GM19239 (cell line): ENCODE measurements around the gene FGFBP1.

Experiments
- DNase-seq: peaks from one replicate; pipeline ENCODE4 v3.0.0; 2011; ENCODE audit warnings: low spot score; ENCODE audit not compliant: insufficient read length
- FAIRE-seq: peaks from 2 replicates; lab custom pipeline; 2011; peaks lifted over from hg19 to GRCh38; lab: Jason Lieb, UNC

The FGFBP1 gene

DNA sequence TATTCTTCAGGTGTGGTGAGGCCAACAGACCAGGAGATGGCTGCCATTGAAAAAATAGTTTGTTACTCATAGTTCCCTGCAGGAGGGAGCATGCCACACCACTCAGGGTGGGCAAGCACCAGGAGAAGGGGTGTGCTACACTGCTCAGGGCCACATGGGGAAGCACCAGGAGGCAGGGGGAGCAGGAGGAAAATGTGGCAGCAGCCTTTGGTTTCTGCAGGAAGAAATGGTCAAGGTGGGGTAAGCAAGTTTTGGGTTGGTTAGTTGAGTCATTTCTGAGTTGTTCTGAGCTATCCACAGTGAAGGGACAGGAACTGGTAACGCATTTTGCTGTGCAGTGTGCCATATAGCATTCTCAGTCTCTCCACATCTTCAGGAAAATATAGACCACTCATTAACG is 23.8 kb downstream of the FGFBP1 start:
- DNase-seq (no peak), FAIRE-seq (no peak)

DNA sequence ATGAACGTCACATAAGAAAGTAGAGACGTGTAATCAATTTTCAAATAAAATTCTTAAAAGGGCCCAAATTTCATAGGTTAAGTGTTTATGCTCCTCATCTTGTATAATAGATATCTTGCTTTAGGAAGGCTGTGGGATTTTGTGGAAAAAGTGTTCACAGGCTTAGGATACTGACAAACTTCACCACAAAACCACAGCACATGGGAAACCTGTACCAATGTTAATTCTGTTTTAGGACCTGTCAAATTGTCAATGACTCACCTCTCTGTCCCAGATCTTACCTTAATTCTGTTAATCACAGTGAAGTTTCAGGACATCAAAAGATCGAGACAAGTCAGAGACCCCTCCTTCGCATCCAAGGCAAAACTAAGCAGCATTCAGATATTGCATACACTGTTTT is 24.2 kb downstream of the FGFBP1 start:
- no peak for FAIRE-seq

DNA sequence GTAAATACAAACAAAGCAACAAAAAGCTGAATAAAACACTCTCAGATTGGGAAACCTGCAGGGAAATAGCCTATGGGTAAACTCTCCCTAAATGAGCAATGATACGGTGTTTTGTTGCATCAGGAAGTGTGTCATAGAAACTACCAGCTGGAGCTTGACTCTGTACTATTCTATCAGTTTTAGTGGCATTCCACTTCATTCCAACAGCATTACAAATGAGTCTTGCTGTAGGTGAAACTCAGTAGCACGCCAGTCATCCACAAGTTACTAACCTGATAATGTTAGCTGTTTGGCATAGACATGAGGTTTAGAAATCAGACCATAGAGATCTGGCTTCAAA is 24.9 kb downstream of the FGFBP1 start:
- DNase-seq (no peak), FAIRE-seq (no peak)

More for the DNA sequence above, 24.2 kb downstream of the FGFBP1 start:
- no peak for DNase-seq

DNA sequence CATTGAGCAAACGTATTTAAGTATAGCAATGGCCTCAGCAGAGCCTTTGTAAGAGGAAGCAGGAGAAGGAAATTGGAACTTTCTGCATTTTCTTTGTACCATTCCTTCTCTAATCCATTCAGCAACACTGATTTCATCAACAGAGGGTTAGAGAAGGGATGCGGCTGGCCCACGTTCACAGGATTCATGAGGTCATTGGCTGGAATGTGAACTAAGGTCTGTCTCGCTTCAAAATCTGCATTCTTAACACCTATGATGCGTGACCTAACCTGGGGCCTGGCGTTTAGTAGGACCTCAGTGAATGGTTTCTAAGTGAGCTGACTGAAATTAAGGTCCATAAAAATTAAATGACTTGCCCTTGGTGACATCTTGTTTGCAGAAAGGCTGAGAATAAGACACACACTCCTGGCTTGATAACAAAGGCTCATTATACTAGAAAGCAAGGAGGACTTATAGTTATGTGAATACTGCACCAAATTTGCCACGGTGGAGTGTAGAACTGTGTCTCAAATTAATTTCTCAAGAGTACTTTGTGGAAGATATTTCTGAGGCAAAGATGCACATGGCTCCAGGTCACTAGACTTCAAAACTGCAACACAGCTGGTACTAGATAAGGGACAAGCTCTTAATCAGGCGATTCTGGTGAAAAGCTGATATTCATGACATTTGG is 25.4 kb downstream of the FGFBP1 start:
- FAIRE-seq: no peak
- no peak for DNase-seq

DNA sequence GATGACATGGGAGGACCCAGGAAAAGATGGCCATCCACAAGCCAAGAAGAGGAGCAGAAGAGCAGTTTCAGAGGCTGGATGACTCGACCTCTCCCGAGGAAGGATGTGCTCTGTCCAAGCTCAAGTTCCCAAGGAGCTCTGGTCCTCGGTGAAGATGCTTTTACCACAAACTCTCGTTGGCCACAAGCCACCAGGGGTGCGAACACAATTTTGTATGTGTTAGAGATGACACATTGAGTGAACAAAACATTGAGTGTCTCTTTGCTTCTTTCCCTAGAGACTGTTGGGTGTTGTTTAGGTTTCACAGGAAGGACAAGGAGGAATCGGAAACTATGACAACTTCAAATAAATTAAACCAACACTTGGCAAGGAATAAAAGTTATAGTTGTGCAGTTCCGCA is 26.3 kb downstream of the FGFBP1 start:
- DNase-seq: no peak
- no peak for FAIRE-seq

DNA sequence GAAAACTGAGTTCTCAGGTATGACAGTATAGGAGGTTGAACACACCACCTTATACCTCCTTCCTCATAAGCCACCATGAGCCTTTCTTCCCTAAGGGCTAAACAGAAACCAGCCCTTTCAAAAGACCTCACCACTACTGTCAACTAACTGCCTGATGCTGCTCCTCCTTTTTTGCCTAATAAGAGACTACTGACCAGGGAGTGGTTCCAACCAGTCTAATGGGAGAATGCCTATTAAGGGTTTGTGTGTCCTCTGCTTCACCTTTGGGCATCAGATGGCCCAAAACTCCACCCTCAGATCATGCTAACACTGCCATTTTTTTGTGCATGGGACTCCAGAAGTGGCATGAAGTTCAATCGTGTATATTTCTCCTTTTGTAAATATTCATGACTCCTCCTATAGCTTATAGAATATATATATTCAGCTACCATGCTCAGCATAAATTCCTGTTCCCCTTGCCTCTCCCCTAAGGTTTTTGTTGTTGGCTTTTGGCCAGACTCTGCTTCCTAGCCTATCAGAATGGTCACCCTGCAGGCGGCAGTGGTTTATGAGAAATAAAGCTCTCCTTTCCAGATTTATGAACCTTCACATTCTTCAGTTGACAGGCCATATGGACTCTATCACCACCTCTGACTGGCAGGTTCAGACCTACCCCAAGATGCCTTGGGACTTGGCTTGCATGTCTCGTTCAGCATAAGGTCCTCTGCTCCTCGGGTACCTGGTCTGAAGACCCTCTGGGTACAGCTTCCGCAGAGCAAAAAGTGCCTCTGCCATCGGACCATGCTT is 28.2 kb downstream of the FGFBP1 start:
- FAIRE-seq (no peak), DNase-seq (no peak)

DNA sequence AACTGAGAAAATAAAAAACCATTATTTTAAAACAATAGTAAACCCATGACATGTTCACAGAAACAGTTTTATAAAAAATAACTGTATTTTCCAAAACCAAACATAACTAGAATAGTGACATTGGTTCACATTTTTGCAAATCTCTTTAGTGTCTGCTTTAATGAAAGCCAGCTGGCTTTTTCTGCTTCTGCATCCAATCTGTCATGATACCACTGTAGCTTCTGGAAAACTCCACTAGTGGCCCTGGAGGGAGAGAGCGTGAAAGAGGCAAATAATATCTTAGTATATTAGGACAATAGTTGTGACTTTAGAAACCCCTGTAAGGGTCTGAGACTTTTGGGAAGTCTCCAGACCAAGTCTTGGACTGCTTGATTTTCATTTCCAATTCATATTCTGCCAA is 31.1 kb downstream of the FGFBP1 start:
- no peak for FAIRE-seq
- DNase-seq: no peak

DNA sequence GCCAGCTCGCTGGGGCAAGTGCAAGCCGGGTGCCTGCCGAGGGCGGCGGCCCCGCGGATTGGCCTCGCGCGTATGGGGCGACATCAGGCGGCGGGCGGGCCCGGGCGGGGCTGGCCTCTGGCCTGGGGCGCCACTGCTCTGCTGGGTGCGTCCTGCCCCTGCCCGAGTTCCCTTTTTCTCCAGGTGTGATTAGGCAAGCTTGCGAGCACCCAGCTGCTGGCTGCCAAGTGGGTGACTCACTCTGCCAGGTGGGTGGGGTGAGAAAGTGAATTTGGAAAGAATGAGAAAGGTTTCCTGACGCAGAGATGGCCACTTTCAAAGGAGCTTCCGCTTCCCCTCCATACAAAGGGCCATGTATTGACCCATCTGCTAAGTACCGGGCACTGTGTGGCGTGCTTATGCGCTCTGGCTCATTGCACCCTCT is 32.5 kb downstream of the FGFBP1 start:
- no peak for DNase-seq
- no peak for FAIRE-seq

DNA sequence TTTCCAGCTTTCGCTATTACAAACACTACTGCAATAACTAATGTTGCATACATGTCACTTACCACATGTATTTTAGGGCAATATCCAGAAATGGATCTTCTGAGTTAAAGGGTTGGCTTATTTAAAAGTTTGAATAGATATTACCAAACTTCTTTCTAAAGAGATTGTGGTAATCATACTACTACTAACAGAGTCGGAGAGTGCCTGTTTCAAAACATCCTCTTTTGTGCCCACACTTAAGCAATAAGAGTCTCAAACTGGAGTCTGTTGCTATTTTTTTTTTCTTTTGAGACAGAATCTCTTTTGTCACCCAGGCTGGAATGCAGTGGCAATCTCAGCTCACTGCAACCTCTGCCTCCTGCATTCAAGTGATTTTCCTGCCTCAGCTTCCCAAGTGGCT is 35.8 kb downstream of the FGFBP1 start:
- FAIRE-seq: no peak

DNA sequence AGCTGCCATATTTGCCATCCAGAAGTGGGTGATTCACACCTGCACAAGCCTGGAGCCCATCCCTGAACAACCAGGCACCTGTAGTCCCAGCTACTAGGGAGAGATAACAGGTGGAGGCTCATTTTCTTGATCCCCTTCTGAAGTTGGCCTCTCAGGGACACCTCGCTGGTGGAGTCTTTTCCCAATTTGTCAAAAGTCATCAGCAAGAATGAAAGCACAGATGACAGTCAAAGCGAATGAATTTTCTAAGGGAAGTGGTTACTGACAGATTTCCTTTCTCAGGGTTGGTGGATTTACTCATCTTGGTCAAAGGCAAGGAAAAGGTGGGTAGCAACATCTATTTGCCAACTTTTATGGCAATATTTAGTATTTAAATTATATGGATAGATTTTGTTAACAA is 36.5 kb downstream of the FGFBP1 start:
- DNase-seq: no peak
- no peak for FAIRE-seq

More for the DNA sequence above, 35.8 kb downstream of the FGFBP1 start:
- DNase-seq: no peak

DNA sequence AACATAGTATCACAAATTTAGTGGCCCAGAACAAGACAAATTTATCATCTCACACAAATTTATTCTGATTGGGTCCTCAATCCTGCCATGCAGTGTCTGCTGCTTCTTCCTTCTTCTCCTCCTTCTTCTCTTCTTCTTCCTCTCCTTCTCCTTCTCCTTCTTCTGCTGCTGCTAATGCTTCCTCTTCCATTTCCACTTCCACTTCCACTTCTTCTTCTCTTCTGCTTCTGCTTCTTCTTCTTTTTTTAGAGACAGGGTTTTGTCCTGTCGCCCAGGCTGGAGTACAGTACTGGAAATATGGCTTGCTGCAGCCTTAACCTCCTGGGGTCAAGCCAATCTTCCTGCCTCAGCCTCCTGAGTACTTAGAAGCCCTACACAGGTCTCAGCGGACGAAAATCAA is 37.5 kb downstream of the FGFBP1 start:
- no peak for DNase-seq
- FAIRE-seq: no peak

DNA sequence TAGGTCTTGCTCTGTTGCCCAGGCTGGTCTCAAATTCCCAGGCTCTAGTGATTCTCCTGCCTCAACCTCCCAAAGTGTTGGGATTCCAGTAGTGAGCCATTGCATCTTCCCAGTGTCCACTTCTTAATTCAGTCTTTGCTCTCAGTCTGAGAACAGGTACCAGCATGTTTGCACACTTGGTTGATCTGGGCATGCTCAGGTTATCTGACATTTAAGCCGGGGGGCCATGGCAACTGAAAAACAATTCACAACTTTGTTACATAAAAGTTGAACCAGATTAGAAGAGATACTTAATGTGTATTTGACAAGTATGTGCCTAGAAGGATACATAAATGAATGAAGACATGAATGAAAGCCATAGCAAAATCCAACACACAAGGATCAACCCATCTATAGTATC is 39.0 kb downstream of the FGFBP1 start:
- DNase-seq (no peak), FAIRE-seq (no peak)

DNA sequence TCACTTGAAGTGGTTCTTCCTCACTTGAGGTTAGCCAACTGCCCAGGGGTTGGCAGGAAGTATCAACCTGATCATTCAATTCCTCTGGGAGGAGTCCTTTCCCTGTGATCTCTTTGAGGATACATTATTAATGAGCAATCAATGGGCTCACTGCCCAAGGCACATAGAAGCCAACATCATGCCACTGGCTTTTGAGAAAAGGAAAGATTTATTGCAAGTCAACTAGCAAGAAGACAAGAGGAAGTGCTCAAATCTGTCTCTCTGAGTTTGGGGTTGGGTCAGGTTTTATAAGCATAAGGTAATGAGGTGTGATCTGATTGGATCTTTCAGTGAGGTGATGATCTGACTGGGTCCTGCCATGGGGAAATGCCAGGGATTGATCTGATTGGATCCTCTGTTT is 39.6 kb downstream of the FGFBP1 start:
- FAIRE-seq (no peak), DNase-seq (no peak)

DNA sequence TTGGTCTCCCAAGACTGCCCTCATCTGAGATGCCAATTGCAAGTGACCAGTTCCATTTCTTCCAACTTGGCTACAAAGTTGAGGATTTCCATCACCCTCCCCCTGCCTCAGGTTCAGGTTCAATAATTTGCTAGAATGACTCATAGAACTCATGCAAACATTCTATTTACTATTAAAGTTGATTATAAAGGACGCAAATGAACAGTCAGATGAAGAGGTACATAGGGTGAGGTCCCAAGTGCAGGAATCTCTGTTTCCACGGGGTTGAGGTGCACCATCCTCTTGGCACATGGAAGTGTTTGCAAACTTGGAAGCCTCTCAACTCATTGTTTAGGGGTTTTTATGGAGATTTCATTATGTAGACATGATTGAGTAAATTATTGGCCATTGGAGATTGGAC is 41.0 kb downstream of the FGFBP1 start:
- FAIRE-seq (no peak), DNase-seq (no peak)

DNA sequence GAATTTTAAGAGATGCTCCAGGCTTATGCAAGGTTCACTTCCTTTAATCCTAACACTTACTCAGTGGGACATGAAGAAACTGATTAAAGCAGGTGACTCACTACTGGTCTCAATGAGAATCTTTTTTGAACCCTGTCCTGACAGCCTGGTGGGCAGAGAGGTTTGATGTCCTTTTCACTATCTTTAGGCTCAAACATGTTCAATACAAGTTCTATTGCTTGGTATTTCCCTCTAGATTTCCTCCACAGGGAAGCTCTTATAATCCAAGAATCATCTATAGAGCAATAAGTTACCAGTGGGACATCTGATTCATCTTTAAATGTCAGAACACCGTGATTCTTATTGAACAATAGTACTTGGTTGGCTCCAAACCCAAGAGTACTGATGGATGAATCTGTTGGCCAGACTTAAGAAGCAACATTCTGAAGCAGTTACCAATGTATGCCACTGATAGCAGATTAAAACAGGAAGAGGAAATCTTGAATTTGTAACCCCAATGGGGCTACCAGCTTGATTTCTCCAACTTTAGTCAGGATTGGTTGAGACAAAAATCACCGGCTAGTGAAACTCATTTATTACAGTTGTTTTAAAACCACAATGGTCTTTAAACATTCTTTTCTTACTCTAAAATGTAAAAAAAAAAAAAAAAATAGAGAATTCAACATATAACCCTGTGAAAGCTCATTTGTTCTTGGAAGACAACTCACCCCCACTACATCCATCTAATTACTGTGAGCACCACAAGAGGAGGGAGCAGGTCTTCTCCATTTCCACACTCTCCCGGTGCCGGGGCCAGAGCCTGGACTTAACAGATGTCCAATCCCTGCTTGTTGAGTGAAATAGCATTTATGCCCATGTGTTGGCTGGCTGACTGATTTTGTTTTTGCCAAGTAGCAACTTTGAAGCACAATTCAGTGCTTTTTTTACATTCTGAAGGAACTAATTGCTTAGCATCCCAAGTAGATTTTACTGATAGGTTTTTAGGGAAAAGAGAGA is 43.3 kb downstream of the FGFBP1 start:
- DNase-seq (no peak), FAIRE-seq (no peak)

DNA sequence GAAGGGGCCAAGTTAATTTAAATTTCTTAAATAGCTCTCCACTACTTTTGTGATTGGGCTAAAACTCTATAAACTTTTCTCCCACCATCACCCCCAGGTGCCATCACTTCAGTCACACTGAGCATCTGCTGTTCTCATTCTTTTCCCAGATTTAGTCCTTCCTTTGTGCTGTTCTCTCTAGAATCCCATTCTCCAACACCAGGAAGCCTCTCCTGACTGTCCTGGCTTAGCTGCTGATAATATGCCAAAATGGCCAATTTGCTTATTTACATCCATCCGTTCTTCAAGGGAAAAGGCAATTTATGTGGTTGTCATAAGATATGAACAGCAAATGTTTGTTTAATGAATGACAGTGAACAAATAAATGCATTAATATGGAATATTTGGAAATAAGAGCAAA is 44.1 kb downstream of the FGFBP1 start:
- no peak for FAIRE-seq
- DNase-seq: no peak

DNA sequence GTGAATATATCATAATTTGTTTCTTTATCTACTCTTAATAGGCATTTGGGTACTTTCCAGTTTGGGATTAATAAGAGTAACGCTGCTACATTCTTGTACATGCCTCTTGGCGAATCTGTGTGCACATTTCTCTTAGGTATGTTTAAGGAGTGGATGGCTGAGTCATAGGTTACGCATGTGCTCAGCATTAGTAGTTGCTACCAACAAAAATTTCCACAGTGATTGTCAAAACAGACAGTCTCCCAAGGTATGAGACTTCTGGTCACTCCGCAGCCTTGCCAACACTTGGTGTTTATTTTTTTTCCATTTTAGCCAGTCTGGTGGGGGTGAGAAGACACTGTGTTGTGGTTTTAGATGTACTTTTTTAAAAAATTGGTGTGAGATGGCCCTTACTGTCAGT is 44.6 kb downstream of the FGFBP1 start:
- no peak for DNase-seq
- FAIRE-seq: no peak

DNA sequence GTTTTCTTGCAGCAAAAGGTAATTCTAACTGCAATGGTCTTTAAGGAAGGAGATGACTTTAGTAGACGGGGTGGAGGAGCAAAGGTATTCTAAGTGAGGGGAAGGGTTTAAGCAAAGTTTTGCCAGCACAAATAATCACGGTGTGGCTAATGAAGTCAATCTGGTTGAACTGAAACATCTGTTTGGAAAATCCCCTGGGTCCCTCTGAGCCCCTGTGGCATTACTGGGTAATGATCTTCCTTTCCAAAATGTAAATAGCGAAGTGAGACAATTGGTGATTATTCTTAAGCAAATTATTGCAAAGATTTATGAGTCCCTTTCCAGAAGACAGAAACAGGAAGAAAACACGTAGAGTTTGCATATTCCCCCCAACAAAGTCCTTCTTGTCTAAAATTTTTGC is 47.2 kb downstream of the FGFBP1 start:
- no peak for DNase-seq
- FAIRE-seq: peak; percentile 35

DNA sequence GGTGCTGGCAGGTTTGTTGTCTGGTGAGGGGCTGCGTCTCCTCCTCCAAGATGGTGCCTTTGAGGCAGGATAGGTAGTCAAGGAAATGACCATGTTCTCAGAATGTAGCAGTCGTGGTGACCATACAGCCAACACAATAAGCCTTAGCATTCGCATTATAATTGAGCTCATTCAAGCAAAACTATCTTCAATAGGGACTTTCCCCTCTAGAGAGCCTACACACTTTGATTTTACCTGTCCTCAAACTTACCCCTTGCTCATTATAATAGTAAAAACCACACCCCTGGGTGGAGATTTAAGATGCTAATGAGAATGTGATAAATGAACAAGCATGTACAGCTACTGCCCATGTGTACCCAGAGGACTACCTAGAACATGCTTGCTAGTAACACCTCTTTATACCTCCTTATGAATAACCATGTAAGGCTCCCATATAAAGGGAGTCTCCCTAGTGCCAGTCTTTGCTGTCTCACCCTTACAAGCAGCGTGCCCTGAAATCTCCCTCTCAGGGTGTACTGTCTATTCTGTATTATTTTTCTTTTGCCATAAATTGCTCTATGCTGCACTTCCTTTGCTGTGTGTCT is 48.2 kb downstream of the FGFBP1 start:
- no peak for FAIRE-seq
- no peak for DNase-seq

DNA sequence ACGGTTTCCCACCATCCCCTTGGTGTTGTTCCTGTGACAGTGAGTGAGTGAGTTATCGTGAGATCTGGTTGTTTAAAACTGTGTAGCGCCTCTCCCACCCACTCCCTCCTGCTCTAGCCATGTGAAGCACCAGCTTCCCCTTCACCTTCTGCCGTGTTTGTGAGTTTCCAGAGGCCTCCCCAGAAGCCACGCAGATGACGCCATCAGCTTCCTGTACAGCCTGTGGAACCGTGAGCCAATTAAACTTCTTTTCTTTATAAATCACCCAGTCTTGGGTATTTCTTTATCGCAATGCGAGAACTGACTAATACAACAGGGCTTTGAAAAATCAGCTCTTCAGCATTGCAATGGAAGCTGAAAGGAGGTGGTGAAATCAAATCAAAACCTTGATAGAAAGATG is 50.0 kb downstream of the FGFBP1 start:
- FAIRE-seq: no peak
- DNase-seq: no peak
